ENCODE results near the gene IGSF6. TPM values are rescaled to one million over a fixed set of nuclear protein-coding genes. Genes with fewer than 3 reads are reported as not detected.

Gene IGSF6
- total and polyA plus RNA-seq, 2 of the 8 experiments (the other 6 are each of a cell fraction or from before 2014, with no cell fraction given), result not detected

- Histone ChIP-seq H3K79me1 (ENCODE audit: low read depth, low read length) (peaks cover 7% of the 10 kb centered on the region; the same call in 1 of the 2 replicates), H3K27me3 (replicated peaks in 1 of 4; ENCODE audit: control insufficient read depth in 3 of 4, extremely low read depth in 1 of 4, insufficient read depth in 3 of 4, low read length in 3 of 4) (no peaks in the 10 kb centered on the region), H2BK12ac (ENCODE audit: low read depth, low read length) (no peak overlapping the region), H3K9me3 (ENCODE audit: insufficient read depth in 2 of 2, low read depth in 1 of 2, low read length in 1 of 2) (no peaks in the 10 kb centered on the region), H3K4me1 (replicated peaks in 1 of 4; ENCODE audit: control insufficient read depth in 3 of 4, insufficient read depth in 4 of 4, low read length in 3 of 4) (peaks cover 0 to 4% (median 0%) of the 10 kb centered on the region in 4 experiments; a peak in 2 of 7 replicates), H3K9ac (replicated peaks in 1 of 4; ENCODE audit: extremely low read depth in 1 of 4, low read depth in 3 of 4, low read length in 3 of 4) (no peak overlapping the region), H3K4me3 (ENCODE audit: extremely low read depth in 1 of 4, insufficient read depth in 2 of 4, low read depth in 3 of 4, low read length in 4 of 4) (no peak overlapping the region), H3K23me2 (ENCODE audit: low read depth, low read length) (peaks cover 8% of the 10 kb centered on the region), H3K4me2 (ENCODE audit: insufficient read depth in 1 of 2, low read depth in 2 of 2, low read length in 2 of 2) (no peak overlapping the region), H2BK120ac (replicated peaks; ENCODE audit: low read depth, low read length) (no peak overlapping the region), H4K20me1 (replicated peaks in 1 of 2; ENCODE audit: control insufficient read depth in 1 of 2, insufficient read depth in 2 of 2, low read length in 2 of 2) (peaks cover 4 to 12% of the 10 kb centered on the region in 2 experiments), H3K56ac (replicated peaks; ENCODE audit: insufficient read length, low read depth, low read length) (no peak overlapping the region), H3K14ac (ENCODE audit: insufficient read length) (no peak overlapping the region), H2AK5ac (ENCODE audit: low read depth, low read length) (no peak overlapping the region), H4K8ac (ENCODE audit: extremely low read depth, insufficient read depth, low read length) (no peak overlapping the region), H4K91ac (replicated peaks; ENCODE audit: insufficient read length, low read length) (no peak overlapping the region), H3K36me3 (ENCODE audit: control insufficient read depth in 2 of 4, insufficient read depth in 4 of 4, low read length in 3 of 4) (no peaks in the 10 kb centered on the region), H4K5ac (ENCODE audit: insufficient read length, low read depth, low read length) (no peak overlapping the region), H3K23ac (ENCODE audit: insufficient read length) (no peak overlapping the region), H3K79me2 (ENCODE audit: control insufficient read depth in 1 of 2, insufficient read depth in 2 of 2, low read length in 2 of 2) (peaks cover 14 to 75% of the 10 kb centered on the region in 2 experiments; a peak in 3 of 4 replicates), H2AFZ (ENCODE audit: low read length) (no peak overlapping the region), H2BK15ac (ENCODE audit: low read length) (no peak overlapping the region), H2BK5ac (ENCODE audit: low read depth, low read length) (no peak overlapping the region), H3K18ac (ENCODE audit: extremely low read depth, low read length) (no peak overlapping the region), H3K4ac (replicated peaks; ENCODE audit: insufficient read length, low read depth, low read length) (no peak overlapping the region), H2BK20ac (ENCODE audit: low read length) (no peak overlapping the region), H3K27ac (ENCODE audit: low read depth, low read length) (no peak overlapping the region)
- FAIRE-seq, result no peak
- DNase-seq (ENCODE audit: low read depth in 1 of 2, low spot score in 2 of 2), result no peak
- ChIA-PET CTCF (ENCODE audit: partially characterized antibody) (interaction anchor here (0.7 to 3.5 kb wide), 2 partner anchors 11 to 41 kb away, joined by 4 to 20 read pairs; no protein-coding TSS in a partner anchor), POLR2A (ENCODE audit: partially characterized antibody) (interaction anchor here (0.9 kb wide), 1 partner anchor 19 kb away, joined by 4 read pairs; no protein-coding TSS in a partner anchor)
- 88% methylated on average over 3 of the region's 3 CpGs; no CpG with 5 or more reads in 1 of the 2 experiments for WGBS, 2 experiments (ENCODE audit: extremely low coverage in 1 of 2, insufficient coverage in 1 of 2, insufficient read length in 1 of 2, insufficient replicate concordance in 2 of 2, low coverage in 1 of 2, low lambda C conversion rate in 2 of 2, missing lambda C conversion rate in 1 of 2)
- TF ChIP-seq, protein P1, sequence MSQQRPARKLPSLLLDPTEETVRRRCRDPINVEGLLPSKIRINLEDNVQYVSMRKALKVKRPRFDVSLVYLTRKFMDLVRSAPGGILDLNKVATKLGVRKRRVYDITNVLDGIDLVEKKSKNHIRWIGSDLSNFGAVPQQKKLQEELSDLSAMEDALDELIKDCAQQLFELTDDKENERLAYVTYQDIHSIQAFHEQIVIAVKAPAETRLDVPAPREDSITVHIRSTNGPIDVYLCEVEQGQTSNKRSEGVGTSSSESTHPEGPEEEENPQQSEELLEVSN (IDR thresholded peaks at IDR 0.05), result no peak
- TF ChIP-seq KDM5A (IDR thresholded peaks at IDR 0.05; ENCODE audit: low read length) (no peak), NRF1 (IDR thresholded peaks at IDR 0.05; ENCODE audit: low read depth, low read length) (no peak), SUZ12 (IDR thresholded peaks at IDR 0.05; ENCODE audit: low read length) (no peak), EZH2 (IDR thresholded peaks at IDR 0.05; ENCODE audit: low read depth, low read length, severe bottlenecking) (no peak), CTCF (IDR thresholded peaks at IDR 0.05; ENCODE audit: control extremely low read depth in 1 of 3, insufficient read depth in 1 of 3, low read depth in 1 of 3, low read length in 3 of 3) (no peak), RBBP5 (IDR thresholded peaks at IDR 0.05; ENCODE audit: borderline replicate concordance, low read depth, low read length) (no peak), SP2 (IDR thresholded peaks at IDR 0.05; ENCODE audit: low read length) (no peak), TAF1 (IDR thresholded peaks at IDR 0.05; ENCODE audit: low read depth, low read length) (no peak), SIX5 (IDR thresholded peaks at IDR 0.05; ENCODE audit: low read depth, low read length) (no peak)
Measured at GRCh38 chr16:21602785-21603184, 49.6 kb downstream of the IGSF6 start.
